GM12878 (cell line): Measurements from ENCODE around the gene METTL18. TPM values are rescaled to one million over a fixed set of nuclear protein-coding genes. Genes with fewer than 3 reads are reported as not detected.

Experiments used
- ATAC-seq: fragments of 200-7000 bp; cut with Tn5 transposase; 3 replicates; pipeline ENCODE4 v1.9.1; 2020; ENCODE audit warnings: mild to moderate bottlenecking, moderate library complexity
- BruUV-seq: library from RNA; stranded (reverse); fragments of 400-500 nt; replicated peaks from 2 replicates; lab custom pipeline; 2021; lab: Mats Ljungman, UMichigan
- CTCF ChIA-PET: fragments of 300-600 bp; sonication (Branson Sonifier 250); formaldehyde crosslinking; extraction: SDS; loops from one replicate; lab custom pipeline; 2021; ENCODE audit warnings: inconsistent platforms; lab: Yijun Ruan, JAX
- POLR2A ChIA-PET: fragments of 350-600 bp; formaldehyde crosslinking; extraction: SDS; loops from one replicate; lab custom pipeline; 2021; ENCODE audit warnings: inconsistent platforms; lab: Charles Lee
- RAD21 ChIA-PET: fragments of 300-600 bp; sonication (Branson Sonifier 250); formaldehyde crosslinking; loops from one replicate; lab custom pipeline; 2023; ENCODE audit warnings: antibody characterized with exemption; ENCODE audit not compliant: unreplicated experiment; lab: Charles Lee
- SMC1A ChIA-PET: fragments of 300-600 bp; sonication (Branson Sonifier 250); formaldehyde crosslinking; loops from one replicate; lab custom pipeline; 2023; ENCODE audit not compliant: unreplicated experiment, uncharacterized antibody; lab: Charles Lee
- DNase-seq: peaks from one replicate; pipeline ENCODE4 v3.0.0-alpha.2; 2011; ENCODE audit warnings: low read depth, low spot score
- FAIRE-seq: peaks from 3 replicates; lab custom pipeline; 2011; peaks lifted over from hg19 to GRCh38; lab: Jason Lieb, UNC
- H2AFZ ChIP-seq: 2 replicates; pipeline ENCODE4 v1.6.0; 2011; ENCODE audit warnings: low read depth, low read length, control low read depth; ENCODE audit not compliant: control insufficient read depth
- H3K27ac ChIP-seq: 2 replicates; pipeline ENCODE4 v1.5.1; 2011; ENCODE audit warnings: control low read depth; ENCODE audit not compliant: control insufficient read depth, insufficient read depth
- H3K27me3 ChIP-seq, 2 experiments: replicated peaks in 1 of 2; 2 replicates each; pipeline versions ENCODE4 v1.6.0 to v1.6.1; 2011; ENCODE audit warnings: low read length in 1 of 2; ENCODE audit not compliant: control insufficient read depth in 2 of 2, insufficient read depth in 2 of 2
- H3K36me3 ChIP-seq, 2 experiments: 2 replicates each; pipeline ENCODE4 v1.5.1; 2011; ENCODE audit warnings: low read length in 1 of 2; ENCODE audit not compliant: control insufficient read depth in 2 of 2, insufficient read depth in 2 of 2
- H3K4me1 ChIP-seq: 2 replicates; pipeline ENCODE4 v1.6.1; 2011; ENCODE audit warnings: mild to moderate bottlenecking, low read length, moderate library complexity, mixed read lengths; ENCODE audit not compliant: control insufficient read depth, insufficient read depth
- H3K4me2 ChIP-seq: 2 replicates; pipeline ENCODE4 v1.6.0; 2011; ENCODE audit warnings: control low read depth; ENCODE audit not compliant: control insufficient read depth, insufficient read depth
- H3K4me3 ChIP-seq: fragments of 200-600 bp; sonication (generic); 2 replicates; pipeline ENCODE4 v1.5.1; 2016
- H3K79me2 ChIP-seq: 2 replicates; pipeline ENCODE4 v1.6.0; 2011; ENCODE audit warnings: low read length; ENCODE audit not compliant: control insufficient read depth, insufficient read depth
- H3K9ac ChIP-seq: 2 replicates; pipeline ENCODE4 v1.8.0; 2011; ENCODE audit warnings: low read length, control low read depth, mixed read lengths; ENCODE audit not compliant: control insufficient read depth, insufficient read depth
- H3K9me3 ChIP-seq: replicated peaks from 3 replicates; pipeline ENCODE4 v1.5.1; 2011; ENCODE audit warnings: mild to moderate bottlenecking, low read length; ENCODE audit not compliant: control insufficient read depth, insufficient read depth
- H4K20me1 ChIP-seq: 2 replicates; pipeline ENCODE4 v1.6.0; 2011; ENCODE audit not compliant: control insufficient read depth, insufficient read depth
- BMI1 ChIP-seq: fragments of 450-650 bp; IDR thresholded peaks from 2 replicates; pipeline ENCODE4 v1.6.1; 2016; ENCODE audit warnings: mild to moderate bottlenecking, moderate library complexity, borderline replicate concordance
- CBX3 ChIP-seq: fragments of 200-600 bp; sonication (generic); IDR thresholded peaks from 2 replicates; pipeline ENCODE4 v1.6.1; 2016; ENCODE audit warnings: low read depth, borderline replicate concordance
- CEBPB ChIP-seq, 2 experiments: fragments of 150-350 bp in 1 of 2; IDR thresholded peaks; 2 replicates each; pipeline ENCODE4 v1.6.1; 2012 to 2014; ENCODE audit warnings: low read depth in 2 of 2, low read length in 2 of 2, borderline replicate concordance in 1 of 2, inconsistent platforms in 1 of 2
- CREM ChIP-seq: IDR thresholded peaks from 2 replicates; pipeline ENCODE4 v1.6.1; 2014; ENCODE audit warnings: antibody characterized with exemption, low read depth
- FOXM1 ChIP-seq: IDR thresholded peaks from 2 replicates; pipeline ENCODE4 v1.6.1; 2012; ENCODE audit warnings: low read depth, mild to moderate bottlenecking, inconsistent platforms, low read length, moderate library complexity
- HDAC6 ChIP-seq: fragments of 200-600 bp; sonication (generic); IDR thresholded peaks from one replicate; pipeline ENCODE4 v1.8.0; 2017; ENCODE audit warnings: antibody characterized with exemption; ENCODE audit not compliant: unreplicated experiment
- IRF4 ChIP-seq: IDR thresholded peaks from 2 replicates; pipeline ENCODE4 v1.6.1; 2011; ENCODE audit warnings: low read depth, low read length
- JUND ChIP-seq: IDR thresholded peaks from 2 replicates; pipeline ENCODE4 v1.6.1; 2012; ENCODE audit warnings: low read depth, mild to moderate bottlenecking, low read length, improper control_type of control experiment, moderate library complexity
- LARP7 ChIP-seq: fragments of 450-650 bp; IDR thresholded peaks from 2 replicates; pipeline ENCODE4 v1.6.1; 2017; ENCODE audit warnings: mild to moderate bottlenecking
- MEF2B ChIP-seq: fragments of 450-650 bp; IDR thresholded peaks from 2 replicates; pipeline ENCODE4 v1.6.1; 2018; ENCODE audit warnings: mild to moderate bottlenecking, moderate library complexity; ENCODE audit not compliant: partially characterized antibody, poor library complexity, severe bottlenecking
- POLR2AphosphoS2 ChIP-seq: IDR thresholded peaks from 2 replicates; pipeline ENCODE4 v1.6.1; 2011; ENCODE audit warnings: low read depth, mild to moderate bottlenecking, low read length, improper control_type of control experiment, moderate library complexity
- POU2F2 ChIP-seq: IDR thresholded peaks from 3 replicates; pipeline ENCODE4 v1.6.1; 2011; ENCODE audit warnings: low read depth, mild to moderate bottlenecking, low read length, borderline replicate concordance
- RBBP5 ChIP-seq: fragments of 200-600 bp; sonication (generic); conservative IDR thresholded peaks from 2 replicates; pipeline ENCODE4 v1.6.1; 2016
- RFX5 ChIP-seq: IDR thresholded peaks from 2 replicates; pipeline ENCODE4 v1.6.1; 2011; ENCODE audit warnings: low read depth, low read length, improper control_type of control experiment
- RUNX3 ChIP-seq: IDR thresholded peaks from 2 replicates; pipeline ENCODE4 v1.6.1; 2012; ENCODE audit warnings: low read length, inconsistent platforms
- SMC3 ChIP-seq: IDR thresholded peaks from 2 replicates; pipeline ENCODE4 v1.6.1; 2011; ENCODE audit warnings: low read length, improper control_type of control experiment, borderline replicate concordance
- TCF7 ChIP-seq: IDR thresholded peaks from 2 replicates; pipeline ENCODE4 v1.6.1; 2014; ENCODE audit warnings: antibody characterized with exemption, borderline replicate concordance
- WGBS: methylation state at CpG from one replicate; pipeline ENCODE4 v1.1.6; 2016; ENCODE audit warnings: low lambda C conversion rate; ENCODE audit not compliant: insufficient replicate concordance, insufficient coverage; ENCODE audit errors: missing lambda C conversion rate; 5-methylcytosine and 5-hydroxymethylcytosine counted together
- in situ Hi-C: fragments of 300-500 bp; cut with MboI; formaldehyde crosslinking; loops from 9 replicates; pipeline ENCODE4 v1.14.3; 2018; ENCODE audit warnings: mixed read lengths
- intact Hi-C: fragments of 100-400 bp; cut with micrococcal nuclease; formaldehyde crosslinking; loops from one replicate; pipeline ENCODE4 v1.14.2; 2022; ENCODE audit not compliant: unreplicated experiment
- polyA plus RNA-seq, 11 experiments: library from polyadenylated mRNA; depleted of rRNA in 4 of 11; unstranded in 6 of 11; stranded (reverse) in 5 of 11; fragments of >200 nt; fragmentation: Nextera tagmentation in 4 of 11; fragmentation: Illumina TruSeq in 1 of 11; extraction: Ambion mirVana in 4 of 11; extraction: Trizol in 1 of 11; gene quantifications; 1 replicate in 1 of 11; 2 replicates in 10 of 11; pipeline versions ENCODE4 v1.2.1 to v1.2.3, GENCODE V29; 2011 to 2016; ENCODE audit warnings: inconsistent platforms in 2 of 11, missing spikeins in 2 of 11, low read depth in 1 of 11
- total RNA-seq, 4 experiments: library from RNA; depleted of rRNA in 3 of 4; stranded (reverse); fragments of >200 nt in 3 of 4; fragmentation: Illumina TruSeq in 1 of 4; extraction: Trizol in 1 of 4; gene quantifications; 2 replicates each; pipeline versions ENCODE4 v1.2.1 to v1.2.3, GENCODE V29; 2013 to 2021
- TF ChIP-seq, protein P1 (sequence below): IDR thresholded peaks from 2 replicates; pipeline ENCODE4 v1.6.1; 2012; ENCODE audit warnings: low read depth, low read length, improper control_type of control experiment
- TF ChIP-seq, protein P2 (sequence below): fragments of 150-350 bp; IDR thresholded peaks from 2 replicates; pipeline ENCODE4 v1.6.1; 2014; ENCODE audit warnings: mild to moderate bottlenecking, low read depth, low read length

METTL18 gene
- total and polyA plus RNA-seq, 10 of the 15 experiments (the other 5 are each of a cell fraction or from before 2014, with no cell fraction given), result 8.1 to 31.8 (median 12.8) TPM

DNA sequence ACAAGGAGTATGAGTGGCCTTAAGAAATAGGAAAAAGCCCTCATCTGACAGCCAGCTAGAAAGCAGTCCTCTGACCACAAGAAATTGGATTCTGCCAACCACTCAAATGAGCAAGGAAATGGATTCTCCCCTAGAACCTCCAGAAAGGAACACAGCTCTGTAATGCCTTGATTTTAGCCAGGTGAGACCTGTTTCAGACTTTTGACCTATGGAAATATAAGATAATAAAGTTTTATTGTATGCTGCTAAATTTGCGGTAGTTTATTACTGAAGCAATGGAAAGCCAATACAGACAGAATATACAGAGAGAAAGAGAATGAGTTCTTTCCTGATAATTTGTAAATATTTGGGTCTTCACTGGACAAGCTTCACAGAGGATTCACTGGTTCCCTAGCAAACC, 32.0 kb downstream of the METTL18 start:
- no peak for ATAC-seq
- RAD21 ChIA-PET, result no interaction called here
- POLR2A ChIA-PET, result no interaction called here
- SMC1A ChIA-PET, result no interaction called here
- Histone ChIP-seq H3K4me2 (no peak overlapping the region), H3K27me3 (no peaks in the 10 kb centered on the region; a peak in 1 of 4 replicates), H3K9ac (no peak overlapping the region), H3K79me2 (no peaks in the 10 kb centered on the region), H3K36me3 (no peaks in the 10 kb centered on the region), H2AFZ (no peak overlapping the region), H3K27ac (no peak overlapping the region), H3K4me3 (no peak overlapping the region), H3K4me1 (no peaks in the 10 kb centered on the region), H3K9me3 (peaks cover 2% of the 10 kb centered on the region; the same call in 1 of the 3 replicates), H4K20me1 (no peaks in the 10 kb centered on the region)
- CTCF ChIA-PET, result no interaction called here
- WGBS, result 92% methylated on average over 1 of the region's 1 CpG
- intact Hi-C loops, result no loop called here
- DNase-seq, result no peak
- in situ Hi-C loops, result no loop called here
- no peak for FAIRE-seq
- no TSS peak for BruUV-seq
- TF ChIP-seq CBX3 (no peak), RBBP5 (no peak), LARP7 (no peak), POU2F2 (no peak), FOXM1 (no peak), RUNX3 (no peak), TCF7 (no peak), BMI1 (no peak), JUND (no peak), MEF2B (no peak), CEBPB (IDR thresholded peaks at IDR 0.05; ENCODE audit: borderline replicate concordance in 1 of 2, low read depth in 2 of 2, low read length in 2 of 2) (no peak), RFX5 (no peak), POLR2AphosphoS2 (no peak), IRF4 (no peak), SMC3 (no peak), HDAC6 (no peak), CREM (no peak)
- TF ChIP-seq, protein P1, sequence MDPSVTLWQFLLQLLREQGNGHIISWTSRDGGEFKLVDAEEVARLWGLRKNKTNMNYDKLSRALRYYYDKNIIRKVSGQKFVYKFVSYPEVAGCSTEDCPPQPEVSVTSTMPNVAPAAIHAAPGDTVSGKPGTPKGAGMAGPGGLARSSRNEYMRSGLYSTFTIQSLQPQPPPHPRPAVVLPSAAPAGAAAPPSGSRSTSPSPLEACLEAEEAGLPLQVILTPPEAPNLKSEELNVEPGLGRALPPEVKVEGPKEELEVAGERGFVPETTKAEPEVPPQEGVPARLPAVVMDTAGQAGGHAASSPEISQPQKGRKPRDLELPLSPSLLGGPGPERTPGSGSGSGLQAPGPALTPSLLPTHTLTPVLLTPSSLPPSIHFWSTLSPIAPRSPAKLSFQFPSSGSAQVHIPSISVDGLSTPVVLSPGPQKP, result no peak
- TF ChIP-seq, protein P2, sequence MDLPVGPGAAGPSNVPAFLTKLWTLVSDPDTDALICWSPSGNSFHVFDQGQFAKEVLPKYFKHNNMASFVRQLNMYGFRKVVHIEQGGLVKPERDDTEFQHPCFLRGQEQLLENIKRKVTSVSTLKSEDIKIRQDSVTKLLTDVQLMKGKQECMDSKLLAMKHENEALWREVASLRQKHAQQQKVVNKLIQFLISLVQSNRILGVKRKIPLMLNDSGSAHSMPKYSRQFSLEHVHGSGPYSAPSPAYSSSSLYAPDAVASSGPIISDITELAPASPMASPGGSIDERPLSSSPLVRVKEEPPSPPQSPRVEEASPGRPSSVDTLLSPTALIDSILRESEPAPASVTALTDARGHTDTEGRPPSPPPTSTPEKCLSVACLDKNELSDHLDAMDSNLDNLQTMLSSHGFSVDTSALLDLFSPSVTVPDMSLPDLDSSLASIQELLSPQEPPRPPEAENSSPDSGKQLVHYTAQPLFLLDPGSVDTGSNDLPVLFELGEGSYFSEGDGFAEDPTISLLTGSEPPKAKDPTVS, result no peak
- TF ChIP-seq, all 136 proteins: peak for 0
